HG03066 (cell line): ENCODE results near the gene ZNF343.
"Not testable (repeated sequence)": the region's sequence is repeated elsewhere in the genome, so short reads cannot be mapped to it uniquely, and the experiment has no call there.

Experiments used
- ATAC-seq: cut with Tn5 transposase; IDR thresholded peaks from one replicate; pipeline ENCODE4 v1.9.1; 2021; ENCODE audit warnings: low read depth; ENCODE audit not compliant: unreplicated experiment

Gene ZNF343

GRCh38 chr20:2521369-2522305 is 12.9 kb upstream of the ZNF343 start:
- ATAC-seq: no peak

- no peak for ATAC-seq
These were observed 11.9 kb upstream of the ZNF343 start for GRCh38 chr20:2520617-2521016.

DNA sequence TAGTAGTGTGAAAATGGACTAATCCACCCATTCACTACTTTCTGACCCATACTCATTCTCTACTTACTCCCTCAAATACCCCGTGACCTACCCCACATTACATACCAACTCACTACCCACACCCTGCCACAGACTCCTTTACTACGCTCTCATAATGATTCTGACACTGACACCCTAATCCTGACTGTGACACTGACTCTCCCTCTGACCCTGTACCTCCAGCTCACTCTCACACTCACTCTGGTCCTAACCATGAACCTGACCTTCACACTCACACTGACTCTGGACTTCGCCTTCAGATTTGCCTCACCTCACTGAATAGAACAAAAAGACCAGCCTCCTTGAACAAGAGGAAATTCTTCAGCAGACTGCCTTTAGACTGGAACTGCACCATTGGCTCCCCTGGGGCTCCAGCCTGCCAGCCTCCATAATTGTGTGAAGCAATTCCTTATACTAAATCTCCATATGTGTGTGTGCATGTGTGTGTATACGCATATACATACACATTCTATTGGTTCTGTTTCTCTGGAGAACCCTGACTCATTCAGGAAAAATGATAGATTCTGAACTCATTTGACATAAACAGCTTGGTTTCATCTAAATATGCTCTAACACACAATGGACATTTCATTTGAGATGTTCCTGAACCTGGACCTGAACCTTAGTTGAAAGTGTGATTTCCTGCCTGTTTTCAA is 10.5 kb upstream of the ZNF343 start:
- no peak for ATAC-seq

- ATAC-seq: no peak
These were observed 9.8 kb upstream of the ZNF343 start for GRCh38 chr20:2518558-2518957.

- ATAC-seq: no peak
These were observed 9.4 kb upstream of the ZNF343 start for GRCh38 chr20:2518096-2518495.

DNA sequence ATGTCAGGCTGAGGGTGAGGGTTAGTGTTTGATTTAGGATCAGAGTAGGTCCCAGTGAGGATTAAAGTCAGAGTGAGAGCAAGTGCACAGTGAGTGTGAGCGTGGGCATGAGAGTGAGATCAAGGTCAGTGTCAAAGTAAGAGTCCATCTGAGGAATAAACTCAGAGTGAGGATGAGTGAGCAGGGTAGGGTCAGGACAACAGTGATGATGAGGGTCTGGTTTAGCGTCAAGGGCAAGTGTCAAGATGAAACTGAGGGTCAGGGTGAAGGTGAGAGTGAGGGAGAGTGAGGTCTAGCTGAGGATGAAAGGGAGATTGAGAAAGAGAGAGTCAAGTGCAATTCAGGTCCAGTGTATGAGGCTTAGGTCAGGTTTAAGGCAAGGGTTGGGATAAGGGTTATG is 7.7 kb upstream of the ZNF343 start:
- no peak for ATAC-seq

GRCh38 chr20:2515203-2515602 is 6.5 kb upstream of the ZNF343 start:
- ATAC-seq: no peak

DNA sequence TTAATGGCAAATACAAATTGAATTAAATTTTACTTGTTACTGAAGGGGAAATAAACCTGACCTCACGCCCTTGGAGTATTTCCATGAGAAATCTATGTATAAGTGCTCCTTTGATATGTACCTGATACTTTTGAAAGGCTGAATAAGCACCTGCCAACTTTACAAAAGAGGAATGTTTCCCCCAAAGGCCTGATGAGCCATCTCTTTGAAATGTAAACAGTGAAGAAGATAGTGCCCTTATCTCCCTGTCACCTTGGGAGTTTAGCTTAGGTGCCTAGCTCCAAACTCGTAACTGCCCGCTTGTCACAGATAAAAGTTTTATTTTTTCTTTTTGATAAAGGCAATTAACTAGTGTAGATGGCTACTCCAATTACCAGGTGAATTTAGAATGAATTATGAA is 1.1 kb upstream of the ZNF343 start:
- ATAC-seq: no peak

GRCh38 chr20:2509468-2509781 is 710 bp upstream of the ZNF343 start:
- ATAC-seq: no peak

GRCh38 chr20:2507875-2508630 is 662 bp downstream of the ZNF343 start:
- peak; percentile 31 for ATAC-seq

- ATAC-seq: no peak
These were observed 1.3 kb downstream of the ZNF343 start for GRCh38 chr20:2507464-2507863.

DNA sequence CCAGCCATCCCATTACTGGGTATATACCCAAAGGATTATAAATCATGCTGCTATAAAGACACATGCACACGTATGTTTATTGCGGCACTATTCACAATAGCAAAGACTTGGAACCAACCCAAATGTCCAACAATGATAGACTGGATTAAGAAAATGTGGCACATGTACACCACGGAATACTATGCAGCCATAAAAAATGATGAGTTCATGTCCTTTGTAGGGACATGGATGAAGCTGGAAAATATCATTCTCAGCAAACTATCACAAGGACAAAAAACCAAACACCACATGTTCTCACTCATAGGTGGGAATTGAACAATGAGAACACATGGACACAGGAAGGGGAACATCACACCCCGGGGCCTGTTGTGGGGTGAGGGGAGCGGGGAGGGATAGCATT is 2.3 kb downstream of the ZNF343 start:
- ATAC-seq: not testable (repeated sequence)

DNA sequence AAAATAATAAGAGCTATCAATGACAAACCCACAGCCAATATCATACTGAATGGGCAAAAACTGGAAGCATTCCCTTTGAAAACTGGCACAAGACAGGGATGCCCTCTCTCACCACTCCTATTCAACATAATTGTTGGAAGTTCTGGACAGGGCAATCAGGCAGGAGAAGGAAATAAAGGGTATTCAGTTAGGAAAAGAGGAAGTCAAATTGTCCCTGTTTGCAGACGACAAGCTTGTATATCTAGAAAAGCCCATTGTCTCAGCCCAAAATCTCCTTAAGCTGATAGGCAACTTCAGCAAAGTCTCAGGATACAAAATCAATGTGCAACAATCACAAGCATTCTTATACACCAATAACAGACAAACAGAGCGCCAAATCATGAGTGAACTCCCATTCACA is 3.9 kb downstream of the ZNF343 start:
- not testable (repeated sequence) for ATAC-seq

DNA sequence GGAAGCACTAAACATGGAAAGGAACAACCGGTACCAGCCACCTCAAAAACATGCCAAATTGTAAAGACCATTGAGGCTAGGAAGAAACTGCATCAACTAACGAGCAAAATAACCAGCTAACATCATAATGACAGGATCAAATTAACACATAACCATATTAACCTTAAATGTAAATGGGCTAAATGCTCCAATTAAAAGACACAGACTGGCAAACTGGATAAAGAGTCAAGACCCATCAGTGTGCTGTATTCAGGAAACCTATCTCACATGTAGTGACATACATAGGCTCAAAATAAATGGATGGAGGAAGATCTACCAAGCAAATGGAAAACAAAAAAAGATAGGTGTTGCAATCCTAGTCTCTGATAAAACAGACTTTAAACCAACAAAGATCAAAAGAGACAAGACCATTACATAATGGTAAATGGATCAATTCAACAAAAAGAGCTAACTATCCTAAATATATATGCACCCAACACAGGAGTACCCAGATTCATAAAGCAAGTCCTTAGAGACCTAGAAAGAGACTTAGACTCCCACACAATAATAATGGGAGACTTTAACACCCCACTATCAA is 5.8 kb downstream of the ZNF343 start:
- ATAC-seq: not testable (repeated sequence)

GRCh38 chr20:2485661-2486060 is 23.1 kb downstream of the ZNF343 start:
- no peak for ATAC-seq

DNA sequence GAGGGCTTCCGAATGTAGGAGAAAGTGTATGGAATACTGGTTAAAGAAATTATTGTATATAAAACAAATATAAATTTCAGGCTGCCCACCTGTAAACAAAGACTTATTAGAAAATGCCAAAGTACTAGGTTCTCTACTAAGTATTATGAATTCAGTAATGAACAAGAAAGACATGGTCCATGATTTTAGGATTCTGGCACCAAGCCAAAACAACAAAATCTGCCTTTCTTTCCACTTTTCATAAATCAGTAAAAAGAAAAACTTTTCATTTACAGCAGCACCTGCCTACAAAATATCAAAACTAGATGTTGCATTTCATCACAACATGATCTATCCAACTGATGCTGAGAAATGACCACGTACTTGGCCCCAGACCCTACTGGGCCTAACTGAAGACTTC is 23.6 kb downstream of the ZNF343 start:
- no peak for ATAC-seq

DNA sequence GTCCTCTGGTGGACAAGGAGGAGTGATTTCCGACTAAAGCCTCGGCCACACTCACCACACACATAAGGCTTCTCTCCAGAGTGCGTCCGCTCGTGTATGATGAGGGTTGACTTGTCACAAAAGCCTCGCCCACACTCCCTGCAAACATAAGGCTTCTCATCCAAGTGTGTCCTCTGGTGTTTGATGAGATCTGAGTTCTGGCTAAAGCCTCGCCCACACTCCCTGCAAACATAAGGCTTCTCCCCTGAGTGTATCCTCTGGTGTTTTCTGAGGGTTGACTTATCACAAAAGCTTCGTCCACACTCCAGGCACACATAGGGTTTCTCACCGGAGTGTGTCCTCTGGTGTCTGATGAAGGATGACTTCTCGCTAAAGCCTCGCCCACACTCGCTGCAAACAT is 25.2 kb downstream of the ZNF343 start:
- ATAC-seq: no peak

DNA sequence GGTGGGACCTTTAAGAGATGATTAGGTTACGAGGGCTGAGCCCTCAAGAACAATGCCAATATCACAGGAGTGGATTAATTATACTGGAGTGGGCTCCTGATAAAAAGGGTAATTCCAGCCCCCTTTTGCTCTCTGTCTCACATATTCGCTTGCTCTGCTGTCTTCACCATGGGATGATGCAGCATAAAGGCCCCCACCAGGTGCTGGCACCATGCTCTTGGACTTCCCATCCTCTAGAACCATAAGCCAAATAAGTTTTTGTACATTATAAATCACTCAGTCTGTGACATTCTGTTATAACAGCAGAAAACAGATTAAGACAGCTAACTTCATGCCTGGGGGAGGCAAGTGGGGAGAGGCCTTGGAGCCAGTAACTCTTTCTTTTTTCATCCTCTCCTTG is 28.3 kb downstream of the ZNF343 start:
- no peak for ATAC-seq

DNA sequence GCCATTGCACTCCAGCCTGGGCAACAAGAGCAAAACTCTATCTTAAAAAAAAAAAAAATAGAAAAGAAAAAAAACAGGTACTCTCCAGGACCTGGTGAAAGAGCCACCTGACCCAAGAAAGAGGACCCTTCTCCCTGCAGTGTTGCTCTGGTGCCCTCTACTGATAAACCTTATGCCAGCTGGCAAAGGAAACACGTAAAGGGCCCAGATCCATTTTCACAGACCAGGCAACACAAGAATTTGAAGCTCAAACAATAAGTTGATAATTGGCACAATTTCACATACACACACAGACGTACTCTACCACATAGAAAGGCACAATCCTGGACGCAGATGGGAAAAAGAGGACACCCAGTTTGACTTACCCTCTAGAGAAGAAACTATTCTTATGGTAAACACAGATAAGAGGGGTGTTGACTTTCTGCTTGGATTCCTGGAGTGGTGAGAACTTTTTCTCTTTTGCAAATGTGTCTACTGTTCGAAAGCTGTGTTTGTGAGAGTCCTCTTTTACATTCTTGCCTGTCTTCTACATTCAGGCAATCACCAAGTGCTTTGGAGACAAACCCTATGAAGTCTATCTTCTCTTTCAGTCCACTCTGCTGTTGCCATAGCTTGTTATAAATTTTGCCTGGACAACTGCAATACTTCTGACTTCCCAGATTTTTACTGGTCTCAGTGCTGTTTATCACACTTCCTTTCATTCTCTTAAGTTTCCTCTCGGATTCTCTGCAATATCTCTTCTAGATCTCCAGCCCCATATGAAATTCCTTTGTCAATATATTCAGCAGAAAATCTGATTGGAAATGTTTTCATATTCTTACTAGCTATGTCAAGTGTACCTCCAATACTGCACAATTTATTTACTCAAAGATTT is 31.7 kb downstream of the ZNF343 start:
- no peak for ATAC-seq
